HFF-Myc (cell line): Measurements from ENCODE around the gene ANKRD27.

Source experiments
- DNase-seq: peaks from one replicate; pipeline ENCODE4 v3.0.0-alpha.2; 2011; ENCODE audit warnings: low read depth; ENCODE audit errors: extremely low read depth
- H3K4me3 ChIP-seq: replicated peaks from 2 replicates; pipeline ENCODE4 v1.5.1; 2011; ENCODE audit warnings: low read depth, mild to moderate bottlenecking, control low read depth, low read length
- CTCF ChIP-seq: IDR thresholded peaks from 2 replicates; pipeline ENCODE4 v1.5.1; 2012; ENCODE audit warnings: mild to moderate bottlenecking, low read depth, low read length, control low read depth; ENCODE audit errors: missing control alignments

ANKRD27 gene

DNA sequence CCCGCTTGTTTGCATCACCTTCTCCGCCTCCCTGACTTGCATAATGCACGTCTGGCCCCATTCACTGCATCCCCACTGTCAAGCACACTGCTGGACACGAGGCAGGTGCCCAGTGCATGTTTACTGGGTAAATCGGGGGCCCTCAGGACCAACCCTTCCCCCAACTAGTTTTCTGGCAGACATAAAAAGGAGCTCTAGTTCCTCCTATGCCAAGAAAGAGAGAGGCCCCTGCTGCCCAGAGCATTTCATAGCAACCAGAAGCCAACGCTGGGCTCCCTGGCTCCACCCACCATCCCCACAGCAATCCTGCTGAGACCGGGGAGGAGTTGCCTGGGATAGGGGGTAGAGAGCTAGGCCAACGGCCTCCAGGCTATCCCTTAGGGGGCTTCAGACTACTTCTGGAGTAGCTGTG, 23.2 kb downstream of the ANKRD27 start:
- no peak for DNase-seq
- H3K4me3 ChIP-seq, result no peak overlapping the region
- TF ChIP-seq CTCF, result no peak

DNA sequence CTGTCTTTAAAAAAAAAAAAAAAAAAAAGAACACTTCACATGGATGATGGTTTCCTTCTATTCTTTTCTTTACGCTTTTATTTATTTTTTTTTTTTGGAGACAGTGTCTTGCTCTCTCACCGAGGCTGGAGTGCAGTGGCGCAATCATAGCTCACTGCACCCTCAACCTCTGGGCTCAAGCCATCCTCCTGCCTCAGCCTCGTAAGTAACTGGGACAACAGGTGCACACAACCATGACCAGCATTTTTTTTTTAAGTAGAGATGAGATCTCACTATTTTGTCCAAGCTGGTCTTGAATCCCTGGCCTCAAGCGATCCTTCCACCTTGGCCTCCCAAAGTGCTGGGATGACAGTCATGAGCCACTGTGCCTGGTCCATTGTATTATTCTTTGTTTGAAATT, 24.3 kb downstream of the ANKRD27 start:
- no peak for DNase-seq
- TF ChIP-seq CTCF, result no peak
- H3K4me3 ChIP-seq, result no peak overlapping the region

DNA sequence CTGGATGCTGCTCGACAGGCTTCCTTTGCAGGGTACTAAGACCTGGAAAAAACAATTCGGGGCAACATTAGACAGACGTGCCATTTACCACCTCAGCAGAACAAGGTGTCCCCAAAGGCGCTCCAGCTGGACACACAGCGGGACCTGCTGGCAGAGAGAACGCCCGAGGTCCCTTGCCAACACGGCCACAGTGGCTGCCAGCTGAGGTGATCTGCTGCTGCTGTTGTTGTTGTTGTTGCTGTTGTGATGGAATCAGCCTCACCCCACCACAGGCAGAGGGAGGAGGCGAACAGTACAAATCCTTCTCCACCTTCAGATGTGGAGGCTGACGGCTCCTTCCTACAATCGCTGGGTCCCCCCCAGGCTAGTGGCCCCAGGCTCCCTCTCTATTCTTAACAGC, 25.2 kb downstream of the ANKRD27 start:
- H3K4me3 ChIP-seq, result no peak overlapping the region
- TF ChIP-seq CTCF, result no peak
- no peak for DNase-seq

DNA sequence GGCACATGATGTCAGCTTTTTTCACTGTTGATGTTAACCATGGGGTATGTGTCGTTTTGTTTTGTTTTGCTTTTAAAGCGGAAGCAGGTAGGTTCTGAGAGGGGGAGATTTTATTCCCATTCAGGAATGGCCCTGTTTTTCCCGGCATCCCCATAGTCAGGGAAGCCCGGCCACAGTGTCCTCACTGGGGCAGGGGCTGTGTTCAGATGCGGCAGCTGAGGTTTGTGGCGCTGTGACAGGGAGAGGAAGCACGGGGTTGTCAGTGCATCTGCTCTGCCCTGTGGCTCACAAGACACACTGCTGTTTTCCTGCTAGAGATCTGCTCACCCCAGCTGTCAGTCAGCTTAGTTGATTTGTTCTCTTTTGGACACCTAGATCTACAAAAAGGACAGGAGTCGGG, 27.6 kb downstream of the ANKRD27 start:
- no peak overlapping the region for H3K4me3 ChIP-seq
- no peak for DNase-seq
- TF ChIP-seq CTCF, result no peak

DNA sequence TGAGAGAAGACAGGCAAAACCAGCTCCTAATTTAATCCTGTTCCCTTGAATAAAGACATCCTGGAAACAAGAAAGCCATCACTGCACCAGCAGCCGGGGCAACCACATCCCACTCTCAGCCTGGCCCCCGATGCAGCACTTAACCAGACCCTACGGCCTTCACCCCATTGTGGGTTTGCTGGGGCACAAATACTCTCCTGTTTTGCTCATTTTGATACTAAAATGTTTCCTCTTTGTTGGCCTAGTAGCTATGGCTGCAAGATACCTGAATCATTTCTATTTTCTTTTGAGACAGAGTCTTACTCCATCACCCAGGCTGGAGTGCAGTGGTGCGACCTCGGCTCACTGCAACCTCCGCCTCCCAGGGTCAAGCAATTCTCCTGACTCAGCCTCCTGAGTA, 28.4 kb downstream of the ANKRD27 start:
- TF ChIP-seq CTCF, result no peak
- H3K4me3 ChIP-seq, result no peak overlapping the region
- DNase-seq, result no peak

DNA sequence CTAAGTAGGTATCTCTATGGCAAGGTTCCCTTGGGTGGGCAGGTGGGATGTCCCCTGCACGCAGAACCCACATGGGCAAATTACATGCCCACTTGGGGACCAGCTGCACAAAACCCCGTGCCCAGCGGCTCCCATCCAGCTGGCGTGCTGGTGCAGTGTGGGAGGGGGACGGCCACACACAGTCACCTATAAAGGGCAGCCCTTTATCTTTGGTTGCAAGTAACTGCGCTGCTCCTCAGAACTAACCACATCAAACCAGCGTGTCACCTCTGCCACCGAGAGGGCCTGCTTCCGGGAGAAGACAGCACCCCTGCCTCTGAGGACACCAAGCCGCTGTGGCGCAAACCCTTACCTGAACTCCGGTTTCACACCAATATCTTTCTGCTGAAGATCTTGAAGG, 32.2 kb downstream of the ANKRD27 start:
- no peak for TF ChIP-seq CTCF
- no peak for DNase-seq

DNA sequence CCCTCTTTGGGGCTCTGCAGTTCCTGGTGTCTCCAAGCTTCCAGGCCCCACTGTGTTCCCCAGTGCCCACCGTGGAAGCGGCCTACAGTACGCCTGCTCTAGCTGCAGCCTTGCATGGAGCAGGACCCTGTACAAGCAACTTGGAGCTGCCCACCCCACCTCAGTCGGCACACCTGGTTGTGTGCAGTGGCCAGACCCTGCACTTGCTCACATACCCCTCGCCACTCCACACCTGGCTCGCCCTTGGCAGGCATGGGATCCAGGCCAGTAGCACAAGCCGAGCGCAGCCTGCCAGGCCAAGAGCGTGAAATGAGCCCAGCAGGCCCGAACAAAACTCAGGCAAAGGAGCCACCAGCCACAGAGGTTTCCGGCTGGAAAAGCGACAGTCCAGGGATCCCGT, 36.4 kb downstream of the ANKRD27 start:
- no peak for DNase-seq
- H3K4me3 ChIP-seq, result no peak overlapping the region
- no peak for TF ChIP-seq CTCF

More for the DNA sequence above, 32.2 kb downstream of the ANKRD27 start:
- H3K4me3 ChIP-seq, result no peak overlapping the region
